HFF-Myc (cell line): ENCODE measurements around the gene PKIG.

ENCODE experiments used
- DNase-seq: peaks from one replicate; pipeline ENCODE4 v3.0.0-alpha.2; 2011; ENCODE audit warnings: low read depth; ENCODE audit errors: extremely low read depth
- H3K4me3 ChIP-seq: replicated peaks from 2 replicates; pipeline ENCODE4 v1.5.1; 2011; ENCODE audit warnings: low read depth, mild to moderate bottlenecking, control low read depth, low read length
- CTCF ChIP-seq: IDR thresholded peaks from 2 replicates; pipeline ENCODE4 v1.5.1; 2012; ENCODE audit warnings: mild to moderate bottlenecking, low read depth, low read length, control low read depth; ENCODE audit errors: missing control alignments

The PKIG gene

GRCh38 chr20:44660581-44660980 is 78.2 kb downstream of the PKIG start:
- no peak for DNase-seq
- H3K4me3 ChIP-seq, result no peak overlapping the region

DNA sequence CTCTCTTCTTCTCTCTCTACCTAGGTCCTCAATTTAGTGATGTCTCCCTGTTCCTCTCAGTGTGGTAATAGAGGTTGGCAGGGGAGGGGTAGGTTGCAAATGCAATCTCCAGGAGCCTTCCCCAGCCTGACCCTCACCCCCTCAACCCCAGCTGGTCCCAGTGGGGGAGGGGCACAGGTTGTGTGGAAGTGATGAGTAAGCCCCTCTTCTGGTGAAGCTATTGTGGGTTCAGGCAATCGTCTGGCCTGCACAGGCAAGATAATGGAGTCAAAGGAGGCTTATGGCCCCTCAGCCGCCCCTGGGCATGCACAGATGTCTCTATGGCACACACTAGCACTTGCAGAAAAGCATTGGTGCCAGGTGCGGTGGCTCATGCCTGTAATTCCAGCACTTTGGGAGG is 79.9 kb downstream of the PKIG start:
- no peak overlapping the region for H3K4me3 ChIP-seq
- no peak for DNase-seq
- TF ChIP-seq CTCF, result no peak

More at GRCh38 chr20:44660581-44660980, 78.2 kb downstream of the PKIG start:
- no peak for TF ChIP-seq CTCF

- H3K4me3 ChIP-seq, result no peak overlapping the region
- no peak for TF ChIP-seq CTCF
- no peak for DNase-seq
Observed at GRCh38 chr20:44664131-44664530, 81.8 kb downstream of the PKIG start.

GRCh38 chr20:44666066-44666465 is 83.7 kb downstream of the PKIG start:
- TF ChIP-seq CTCF, result no peak
- H3K4me3 ChIP-seq, result no peak overlapping the region
- DNase-seq, result no peak
